ENCODE data around the gene SOS2. TPM values are rescaled to one million over a fixed set of nuclear protein-coding genes. Genes with fewer than 3 reads are reported as not detected.

The SOS2 gene
- total RNA-seq, 2 experiments from 2014 or later = 16.5 to 25.2 TPM

DNA sequence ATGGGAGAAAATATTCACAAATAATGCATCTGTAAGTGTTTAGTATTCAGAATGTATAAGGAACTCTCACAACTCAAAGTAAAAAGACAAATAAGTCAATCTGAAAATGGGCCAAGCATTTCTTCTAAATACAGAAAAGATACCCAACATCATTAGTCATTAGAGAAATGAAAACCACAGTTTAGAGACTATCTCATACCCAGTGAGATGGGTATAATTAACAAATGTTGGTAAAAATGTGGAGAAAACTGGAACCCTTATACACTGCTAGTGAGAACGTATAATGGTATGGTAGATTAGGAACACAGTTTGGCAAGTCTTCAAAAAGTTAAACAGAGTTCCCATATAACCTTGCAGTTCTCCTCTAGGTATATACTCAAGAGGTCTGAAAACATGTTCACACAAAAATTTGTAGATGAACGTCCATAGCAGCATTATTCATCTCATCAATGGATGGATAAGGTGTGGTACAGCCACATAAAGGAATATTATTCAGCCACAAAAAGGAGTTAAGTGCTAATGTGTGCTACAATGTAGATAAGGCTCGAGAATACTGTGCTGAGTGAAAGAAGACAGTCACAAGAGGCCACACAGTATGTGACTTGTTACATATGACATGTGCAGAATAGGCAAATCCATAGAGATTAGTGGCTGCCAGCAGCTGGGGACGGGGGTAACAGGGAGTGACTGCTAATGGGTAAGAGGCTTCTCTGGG, 120.9 kb downstream of the SOS2 start:
- no TSS peak for BruUV-seq (replicated peaks)
- Histone ChIP-seq H4K20me1 (ENCODE audit: insufficient read depth, low read length) (peaks cover 4% of the 10 kb centered on the region; the same call in 1 of the 2 replicates), H3K36me3 (ENCODE audit: insufficient read depth, low read length) (peaks cover 86% of the 10 kb centered on the region), H3K4me3 (ENCODE audit: low read depth, low read length, poor library complexity, severe bottlenecking) (no peak overlapping the region), H3K4me2 (ENCODE audit: low read length) (no peak overlapping the region), H3K27ac (ENCODE audit: low read depth, low read length, poor library complexity, severe bottlenecking) (no peak overlapping the region), H3K4me1 (ENCODE audit: insufficient read depth, low read length, poor library complexity, severe bottlenecking) (peaks cover 27% of the 10 kb centered on the region), H3K79me2 (ENCODE audit: insufficient read depth, low read depth, low read length) (peaks cover 30% of the 10 kb centered on the region), H2AFZ (ENCODE audit: low read length) (no peak overlapping the region), H3K9me3 (ENCODE audit: low read length) (no peaks in the 10 kb centered on the region), H3K9me2 (ENCODE audit: insufficient read depth, low read length) (no peaks in the 10 kb centered on the region)
- TF ChIP-seq EZH2phosphoT487 (IDR thresholded peaks at IDR 0.05; ENCODE audit: borderline replicate concordance, low read depth, low read length) = no peak
- TF ChIP-seq CTCF (conservative IDR thresholded peaks at IDR 0.05; ENCODE audit: low read length) = no peak
- DNase-seq (ENCODE audit: low spot score) = no peak
- ChIA-PET POLR2A (no interaction called here), CTCF (ENCODE audit: unreplicated experiment) (no interaction called here)
- intact Hi-C loops (cut with micrococcal nuclease; ENCODE audit: unreplicated experiment) = no loop called here

DNA sequence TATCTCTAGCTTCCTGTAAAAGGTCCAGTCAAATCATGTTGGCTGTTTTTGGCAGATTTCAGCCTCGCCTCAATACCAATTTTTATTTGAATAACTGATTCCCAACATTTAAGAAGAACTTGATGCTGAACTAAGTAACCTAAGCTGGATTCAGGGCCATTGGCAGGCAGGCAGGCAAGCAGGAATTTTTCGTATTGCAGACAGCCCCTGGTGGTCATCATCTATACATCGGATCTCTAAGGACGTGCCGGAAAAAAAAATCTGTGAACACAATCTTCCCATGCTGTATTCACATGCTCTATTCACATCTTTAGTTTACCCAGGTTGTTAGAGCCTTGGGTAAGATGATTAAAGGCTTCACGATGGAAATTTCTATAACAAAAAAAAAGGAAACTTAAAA, 122.0 kb downstream of the SOS2 start:
- H3K36me3 ChIP-seq (ENCODE audit: insufficient read depth, low read length) = peaks cover 77% of the 10 kb centered on the region
- BruUV-seq (replicated peaks) = no TSS peak

More for the DNA sequence above, 122.0 kb downstream of the SOS2 start:
- no peak for TF ChIP-seq EZH2phosphoT487 (IDR thresholded peaks at IDR 0.05; ENCODE audit: borderline replicate concordance, low read depth, low read length)
- TF ChIP-seq CTCF (conservative IDR thresholded peaks at IDR 0.05; ENCODE audit: low read length) = 0 out of 2 replicates have a peak, but pooled peaks have one; percentile 35
- H4K20me1 ChIP-seq (ENCODE audit: insufficient read depth, low read length) = peaks cover 3% of the 10 kb centered on the region; the same call in 1 of the 2 replicates
- ChIA-PET CTCF (ENCODE audit: unreplicated experiment) (no interaction called here), POLR2A (no interaction called here)
- no peak overlapping the region for H2AFZ ChIP-seq (ENCODE audit: low read length)
- no peak overlapping the region for H3K4me3 ChIP-seq (ENCODE audit: low read depth, low read length, poor library complexity, severe bottlenecking)
- no peaks in the 10 kb centered on the region for H3K9me3 ChIP-seq (ENCODE audit: low read length)
- H3K27ac ChIP-seq (ENCODE audit: low read depth, low read length, poor library complexity, severe bottlenecking) = no peak overlapping the region
- H3K4me2 ChIP-seq (ENCODE audit: low read length) = no peak overlapping the region
- no peak for DNase-seq (ENCODE audit: low spot score)
- H3K79me2 ChIP-seq (ENCODE audit: insufficient read depth, low read depth, low read length) = peaks cover 18% of the 10 kb centered on the region; the same call in 1 of the 2 replicates
- no peaks in the 10 kb centered on the region for H3K9me2 ChIP-seq (ENCODE audit: insufficient read depth, low read length)
- intact Hi-C loops (cut with micrococcal nuclease; ENCODE audit: unreplicated experiment) = loop anchor here (5.0 kb wide), 1 partner anchor 107 kb away; no protein-coding TSS in a partner anchor
- peaks cover 21% of the 10 kb centered on the region for H3K4me1 ChIP-seq (ENCODE audit: insufficient read depth, low read length, poor library complexity, severe bottlenecking)

All from OCI-LY7 (cell line).